Smooth muscle cell (in vitro differentiated cells): ENCODE data around the gene AXIN1. TPM values are rescaled to one million over a fixed set of nuclear protein-coding genes. Genes with fewer than 3 reads are reported as not detected.

Experiments used
- DNase-seq: peaks from one replicate; lab custom pipeline; 2025; ENCODE audit not compliant: unreplicated experiment; lab: John Stamatoyannopoulos, UW
- H2AFZ ChIP-seq: fragments of 200-600 bp; sonication (generic); 2 replicates; pipeline ENCODE4 v1.6.0; 2016; ENCODE audit warnings: antibody characterized with exemption, low read depth, mild to moderate bottlenecking
- H3F3A ChIP-seq: fragments of 200-600 bp; sonication (generic); 2 replicates; pipeline ENCODE4 v1.6.0; 2017; ENCODE audit warnings: antibody characterized with exemption, low read depth
- H3K27ac ChIP-seq: fragments of 200-600 bp; sonication (generic); 2 replicates; pipeline ENCODE4 v1.5.1; 2016; ENCODE audit warnings: low read depth, mild to moderate bottlenecking
- H3K27me3 ChIP-seq: fragments of 200-600 bp; sonication (generic); 2 replicates; pipeline ENCODE4 v1.6.1; 2016; ENCODE audit warnings: low read depth, mild to moderate bottlenecking
- H3K36me3 ChIP-seq: fragments of 200-600 bp; sonication (generic); 2 replicates; pipeline ENCODE4 v1.5.1; 2016; ENCODE audit warnings: low read depth
- H3K4me1 ChIP-seq: fragments of 200-600 bp; sonication (generic); 2 replicates; pipeline ENCODE4 v1.5.1; 2016; ENCODE audit warnings: low read depth
- H3K4me2 ChIP-seq: fragments of 200-600 bp; sonication (generic); 2 replicates; pipeline ENCODE4 v1.6.0; 2016; ENCODE audit warnings: mild to moderate bottlenecking
- H3K4me3 ChIP-seq: fragments of 200-600 bp; sonication (generic); 2 replicates; pipeline ENCODE4 v1.5.1; 2016; ENCODE audit warnings: mild to moderate bottlenecking
- H3K79me2 ChIP-seq: fragments of 200-600 bp; sonication (generic); 2 replicates; pipeline ENCODE4 v1.6.0; 2016; ENCODE audit warnings: low read depth, mild to moderate bottlenecking
- H3K9ac ChIP-seq: fragments of 200-600 bp; sonication (generic); 2 replicates; pipeline ENCODE4 v1.6.0; 2016; ENCODE audit warnings: low read depth
- H3K9me3 ChIP-seq: fragments of 200-600 bp; sonication (generic); replicated peaks from 2 replicates; pipeline ENCODE4 v1.5.1; 2016; ENCODE audit warnings: low read depth
- H4K20me1 ChIP-seq: fragments of 200-600 bp; sonication (generic); 2 replicates; pipeline ENCODE4 v1.6.0; 2016; ENCODE audit warnings: low read depth
- CTCF ChIP-seq: fragments of 200-600 bp; sonication (generic); IDR thresholded peaks from 2 replicates; pipeline ENCODE4 v1.5.1; 2017; ENCODE audit warnings: borderline replicate concordance, mild to moderate bottlenecking, antibody characterized with exemption; ENCODE audit not compliant: insufficient read depth, poor library complexity, severe bottlenecking
- WGBS: methylation state at CpG from one replicate; pipeline ENCODE4 v1.1.7; 2016; ENCODE audit warnings: low lambda C conversion rate; 5-methylcytosine and 5-hydroxymethylcytosine counted together
- polyA plus RNA-seq: library from polyadenylated mRNA; unstranded; fragments of >200 nt; fragmentation: Nextera tagmentation; extraction: Ambion mirVana; gene quantifications from 2 replicates; pipeline ENCODE4 v1.2.1, GENCODE V29; 2016
- total RNA-seq: library from RNA; depleted of rRNA; stranded (reverse); fragments of >200 nt; gene quantifications from 2 replicates; pipeline ENCODE4 v1.2.3, GENCODE V29; 2014

The AXIN1 gene
- total and polyA plus RNA-seq, 2 experiments from 2014 or later, result 13.0 to 15.0 TPM

- H4K20me1 ChIP-seq, result no peaks in the 10 kb centered on the region
- H3K36me3 ChIP-seq, result no peaks in the 10 kb centered on the region
- H3F3A ChIP-seq, result no peaks in the 10 kb centered on the region
- H3K4me2 ChIP-seq, result peak overlapping the region; percentile 75
- WGBS, result 19% methylated on average over 17 of the region's 47 CpGs
- no peaks in the 10 kb centered on the region for H3K79me2 ChIP-seq
- H3K27me3 ChIP-seq, result peaks cover 30% of the 10 kb centered on the region
- no peak for DNase-seq
- no peak overlapping the region for H2AFZ ChIP-seq
- peak overlapping the region; percentile 40 for H3K4me3 ChIP-seq
- H3K4me1 ChIP-seq, result peaks cover 2% of the 10 kb centered on the region
- TF ChIP-seq CTCF, result no peak
- no peaks in the 10 kb centered on the region for H3K9me3 ChIP-seq
- no peak overlapping the region for H3K9ac ChIP-seq
- no peak overlapping the region for H3K27ac ChIP-seq
Observed at GRCh38 chr16:280005-280460, 72.5 kb downstream of the AXIN1 start.

- Histone ChIP-seq H3K4me3 (no peak overlapping the region), H3K4me1 (peaks cover 3% of the 10 kb centered on the region), H3K4me2 (no peak overlapping the region), H3F3A (no peaks in the 10 kb centered on the region), H3K36me3 (no peaks in the 10 kb centered on the region), H3K27me3 (peaks cover 33% of the 10 kb centered on the region), H3K27ac (no peak overlapping the region), H4K20me1 (no peaks in the 10 kb centered on the region), H3K9me3 (no peaks in the 10 kb centered on the region), H3K9ac (no peak overlapping the region), H3K79me2 (no peaks in the 10 kb centered on the region), H2AFZ (no peak overlapping the region)
- TF ChIP-seq CTCF, result no peak
- 90% methylated on average over 2 of the region's 7 CpGs for WGBS
- DNase-seq, result no peak
Observed at GRCh38 chr16:279531-279930, 73.0 kb downstream of the AXIN1 start.

- Histone ChIP-seq H3F3A (no peaks in the 10 kb centered on the region), H3K9me3 (no peaks in the 10 kb centered on the region), H3K79me2 (no peaks in the 10 kb centered on the region), H3K4me3 (no peak overlapping the region), H3K9ac (no peak overlapping the region), H3K27ac (no peak overlapping the region), H4K20me1 (no peaks in the 10 kb centered on the region), H3K4me1 (peaks cover 3% of the 10 kb centered on the region), H3K27me3 (peaks cover 33% of the 10 kb centered on the region), H3K4me2 (no peak overlapping the region), H3K36me3 (no peaks in the 10 kb centered on the region), H2AFZ (no peak overlapping the region)
- DNase-seq, result no peak
- no peak for TF ChIP-seq CTCF
- 74% methylated on average over 6 of the region's 6 CpGs for WGBS
Observed at GRCh38 chr16:278863-279366, 73.6 kb downstream of the AXIN1 start.

GRCh38 chr16:276426-277077 lies 76.0 kb downstream of the AXIN1 start:
- Histone ChIP-seq H3K79me2 (no peaks in the 10 kb centered on the region), H3K36me3 (no peaks in the 10 kb centered on the region), H2AFZ (no peak overlapping the region), H3K4me2 (peak overlapping the region; percentile 92), H3K4me1 (peaks cover 3% of the 10 kb centered on the region), H3K4me3 (no peak overlapping the region), H3K27ac (no peak overlapping the region), H3K9ac (no peak overlapping the region), H3K27me3 (peaks cover 27% of the 10 kb centered on the region), H3K9me3 (no peaks in the 10 kb centered on the region), H4K20me1 (no peaks in the 10 kb centered on the region), H3F3A (no peaks in the 10 kb centered on the region)
- no peak for TF ChIP-seq CTCF
- DNase-seq, result no peak
- WGBS, result 87% methylated on average over 17 of the region's 20 CpGs
